OCI-LY3 (cell line): ENCODE results near the gene SLC1A5.
"Not testable (repeated sequence)": the region's sequence is repeated elsewhere in the genome, so short reads cannot be mapped to it uniquely, and the experiment has no call there.

Source experiments
- H2AFZ ChIP-seq: fragments of 200-600, 300-600 bp; shearing (Covaris generic); 2 replicates; pipeline ENCODE4 v1.6.0; 2014; ENCODE audit warnings: antibody characterized with exemption, low read depth, low read length
- H3K27ac ChIP-seq: fragments of 200-600, 300-600 bp; sonication (generic); 2 replicates; pipeline ENCODE4 v1.5.1; 2014; ENCODE audit warnings: mild to moderate bottlenecking, low read length, moderate library complexity, mixed read lengths
- H3K27me3 ChIP-seq: fragments of 200-600, 300-600 bp; sonication (generic); 2 replicates; pipeline ENCODE4 v1.6.1; 2014; ENCODE audit warnings: low read depth, low read length, mixed read lengths
- H3K36me3 ChIP-seq: fragments of 200-600, 300-600 bp; sonication (generic); replicated peaks from 2 replicates; pipeline ENCODE3; 2014; ENCODE audit warnings: low read depth, low read length, mixed read lengths
- H3K4me1 ChIP-seq: fragments of 300-600, 200-600 bp; sonication (generic); 2 replicates; pipeline ENCODE4 v1.6.1; 2014; ENCODE audit warnings: low read length, mixed read lengths
- H3K4me2 ChIP-seq: fragments of 200-600, 300-600 bp; sonication (generic); 2 replicates; pipeline ENCODE4 v1.6.1; 2014; ENCODE audit warnings: low read length, mixed read lengths
- H3K4me3 ChIP-seq: fragments of 300-600, 200-600 bp; sonication (generic); 2 replicates; pipeline ENCODE4 v1.5.1; 2014; ENCODE audit warnings: antibody characterized with exemption, mild to moderate bottlenecking, low read length, moderate library complexity
- H3K79me2 ChIP-seq: fragments of 300-600, 200-600 bp; shearing (Covaris generic); 2 replicates; pipeline ENCODE4 v1.6.1; 2014; ENCODE audit warnings: mild to moderate bottlenecking, low read length, mixed read lengths
- H3K9ac ChIP-seq: fragments of 300-600, 200-600 bp; shearing (Covaris generic); 2 replicates; pipeline ENCODE4 v1.6.0; 2014; ENCODE audit warnings: mild to moderate bottlenecking, low read length, moderate library complexity
- H3K9me3 ChIP-seq: fragments of 200-600, 300-600 bp; shearing (Covaris generic); 2 replicates; pipeline ENCODE4 v1.6.1; 2014; ENCODE audit warnings: low read length, mixed read lengths; ENCODE audit not compliant: insufficient read depth
- H4K20me1 ChIP-seq: fragments of 200-600, 300-600 bp; sonication (generic); 2 replicates; pipeline ENCODE4 v1.6.1; 2016; ENCODE audit warnings: low read length, mixed read lengths; ENCODE audit not compliant: insufficient read depth
- EZH2phosphoT487 ChIP-seq: fragments of 200-600 bp; shearing (Covaris generic); IDR thresholded peaks from 2 replicates; pipeline ENCODE4 v1.6.1; 2018; ENCODE audit warnings: antibody characterized with exemption, mixed run types, low read depth
- TF ChIP-seq, protein P1 (sequence below): fragments of 200-600, 300-600 bp; sonication (generic); IDR thresholded peaks from 2 replicates; pipeline ENCODE4 v1.5.1; 2014; ENCODE audit warnings: antibody characterized with exemption, low read length, low read depth

The SLC1A5 gene

DNA sequence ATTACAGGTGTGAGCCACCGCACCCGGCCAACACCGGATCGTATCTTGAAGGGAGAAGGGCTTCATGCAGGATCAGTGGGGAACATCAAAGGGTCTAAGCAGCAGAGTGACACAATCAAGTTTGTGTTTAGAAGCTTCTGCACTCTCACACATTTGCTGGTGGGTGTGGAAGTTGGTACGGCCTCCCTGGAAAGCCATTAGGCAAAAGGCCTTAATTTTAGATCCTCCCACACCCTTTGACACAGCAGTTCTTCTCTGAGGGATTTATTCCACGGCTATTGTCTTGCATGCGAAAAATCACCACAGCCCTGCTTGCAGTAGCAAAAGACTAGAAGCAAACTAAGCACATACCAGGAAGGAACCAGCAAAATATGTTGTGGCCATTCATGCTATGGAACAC, 18.3 kb upstream of the SLC1A5 start:
- Histone ChIP-seq H3K27me3 (no peaks in the 10 kb centered on the region), H3K36me3 (no peaks in the 10 kb centered on the region), H3K4me2 (no peak overlapping the region), H4K20me1 (no peaks in the 10 kb centered on the region), H3K9ac (no peak overlapping the region), H3K79me2 (no peaks in the 10 kb centered on the region), H3K9me3 (no peaks in the 10 kb centered on the region), H3K27ac (no peak overlapping the region), H3K4me3 (no peak overlapping the region), H3K4me1 (0 out of 2 replicates have a peak, but pooled peaks cover 4% of the 10 kb centered on the region), H2AFZ (no peak overlapping the region)
- TF ChIP-seq, protein P1, sequence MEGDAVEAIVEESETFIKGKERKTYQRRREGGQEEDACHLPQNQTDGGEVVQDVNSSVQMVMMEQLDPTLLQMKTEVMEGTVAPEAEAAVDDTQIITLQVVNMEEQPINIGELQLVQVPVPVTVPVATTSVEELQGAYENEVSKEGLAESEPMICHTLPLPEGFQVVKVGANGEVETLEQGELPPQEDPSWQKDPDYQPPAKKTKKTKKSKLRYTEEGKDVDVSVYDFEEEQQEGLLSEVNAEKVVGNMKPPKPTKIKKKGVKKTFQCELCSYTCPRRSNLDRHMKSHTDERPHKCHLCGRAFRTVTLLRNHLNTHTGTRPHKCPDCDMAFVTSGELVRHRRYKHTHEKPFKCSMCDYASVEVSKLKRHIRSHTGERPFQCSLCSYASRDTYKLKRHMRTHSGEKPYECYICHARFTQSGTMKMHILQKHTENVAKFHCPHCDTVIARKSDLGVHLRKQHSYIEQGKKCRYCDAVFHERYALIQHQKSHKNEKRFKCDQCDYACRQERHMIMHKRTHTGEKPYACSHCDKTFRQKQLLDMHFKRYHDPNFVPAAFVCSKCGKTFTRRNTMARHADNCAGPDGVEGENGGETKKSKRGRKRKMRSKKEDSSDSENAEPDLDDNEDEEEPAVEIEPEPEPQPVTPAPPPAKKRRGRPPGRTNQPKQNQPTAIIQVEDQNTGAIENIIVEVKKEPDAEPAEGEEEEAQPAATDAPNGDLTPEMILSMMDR: no peak
- no peak for TF ChIP-seq EZH2phosphoT487

DNA sequence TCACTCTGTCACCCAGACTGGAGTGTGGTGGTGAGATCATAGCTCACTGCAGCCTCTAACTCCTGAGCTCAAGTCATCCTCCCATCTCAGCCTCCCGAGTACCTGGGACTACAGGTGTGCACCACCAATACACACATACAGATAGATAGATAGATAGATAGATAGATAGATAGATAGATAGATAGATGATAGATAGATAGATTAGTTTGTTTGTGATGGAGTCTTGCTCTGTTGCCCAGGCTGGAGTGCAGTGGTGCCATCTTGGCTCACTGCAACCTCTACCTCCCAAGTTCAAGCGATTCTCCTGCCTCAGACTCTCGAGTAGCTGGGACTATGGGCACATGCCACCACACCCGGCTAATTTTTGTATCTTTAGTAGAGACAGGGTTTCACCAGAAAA, 16.0 kb upstream of the SLC1A5 start:
- not testable (repeated sequence) for H2AFZ ChIP-seq, H3K9ac ChIP-seq, H4K20me1 ChIP-seq, H3K4me1 ChIP-seq, H3K79me2 ChIP-seq, H3K4me3 ChIP-seq, H3K9me3 ChIP-seq, H3K4me2 ChIP-seq, H3K27ac ChIP-seq, H3K36me3 ChIP-seq, H3K27me3 ChIP-seq

DNA sequence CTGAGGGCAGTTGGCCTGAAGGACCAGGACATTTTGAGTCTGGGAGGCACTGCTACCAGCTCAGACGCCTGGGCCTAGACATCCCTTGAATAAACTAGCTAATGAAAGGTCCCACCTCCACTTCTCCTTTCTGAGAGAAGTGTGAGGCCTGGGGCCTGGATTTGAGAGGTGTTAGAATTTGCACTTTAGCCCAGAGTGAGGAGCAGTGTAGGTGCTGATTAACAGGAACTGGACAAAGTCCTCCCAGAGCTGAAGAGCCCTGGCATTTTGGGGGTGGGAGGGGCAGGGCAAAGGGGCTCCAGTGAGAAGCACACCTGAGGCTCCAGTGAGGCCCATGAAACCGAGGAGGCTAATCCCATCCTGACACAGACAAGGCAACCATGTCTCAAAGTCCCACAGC, 15.2 kb upstream of the SLC1A5 start:
- Histone ChIP-seq H3K27ac (no peak overlapping the region), H4K20me1 (no peaks in the 10 kb centered on the region), H3K79me2 (no peaks in the 10 kb centered on the region), H3K9me3 (no peaks in the 10 kb centered on the region), H3K4me3 (no peak overlapping the region), H2AFZ (peak overlapping the region; percentile 23; the same call in 1 of the 2 replicates), H3K27me3 (no peaks in the 10 kb centered on the region), H3K9ac (no peak overlapping the region), H3K36me3 (no peaks in the 10 kb centered on the region), H3K4me2 (no peak overlapping the region), H3K4me1 (0 out of 2 replicates have a peak, but pooled peaks cover 4% of the 10 kb centered on the region)
- TF ChIP-seq, protein P1: no peak
- no peak for TF ChIP-seq EZH2phosphoT487

DNA sequence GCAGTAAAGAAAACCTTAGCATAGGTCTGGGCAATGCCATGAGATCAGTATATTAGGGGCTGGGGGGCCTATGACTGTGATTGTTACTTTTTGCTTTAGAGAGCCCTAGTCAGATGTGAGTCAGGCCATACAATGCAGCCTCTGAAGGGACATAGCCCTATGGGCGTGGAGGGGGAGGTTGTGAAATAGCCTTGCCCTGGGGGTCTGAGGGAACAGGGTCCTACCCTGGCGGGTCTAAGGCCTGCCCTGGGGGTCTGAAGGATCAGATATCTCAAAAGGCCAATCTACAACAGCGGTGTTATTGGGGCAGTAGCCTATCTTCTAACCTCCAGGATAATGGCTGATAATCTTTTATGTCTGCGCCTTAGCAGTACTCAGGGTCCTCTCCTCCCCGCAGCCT, 13.8 kb upstream of the SLC1A5 start:
- Histone ChIP-seq H3K4me3 (no peak overlapping the region), H2AFZ (no peak overlapping the region), H4K20me1 (no peaks in the 10 kb centered on the region), H3K4me1 (0 out of 2 replicates have a peak, but pooled peaks cover 4% of the 10 kb centered on the region), H3K4me2 (no peak overlapping the region), H3K27me3 (no peaks in the 10 kb centered on the region), H3K9me3 (no peaks in the 10 kb centered on the region), H3K79me2 (no peaks in the 10 kb centered on the region), H3K27ac (no peak overlapping the region), H3K9ac (no peak overlapping the region), H3K36me3 (no peaks in the 10 kb centered on the region)
- TF ChIP-seq, protein P1: no peak
- no peak for TF ChIP-seq EZH2phosphoT487

DNA sequence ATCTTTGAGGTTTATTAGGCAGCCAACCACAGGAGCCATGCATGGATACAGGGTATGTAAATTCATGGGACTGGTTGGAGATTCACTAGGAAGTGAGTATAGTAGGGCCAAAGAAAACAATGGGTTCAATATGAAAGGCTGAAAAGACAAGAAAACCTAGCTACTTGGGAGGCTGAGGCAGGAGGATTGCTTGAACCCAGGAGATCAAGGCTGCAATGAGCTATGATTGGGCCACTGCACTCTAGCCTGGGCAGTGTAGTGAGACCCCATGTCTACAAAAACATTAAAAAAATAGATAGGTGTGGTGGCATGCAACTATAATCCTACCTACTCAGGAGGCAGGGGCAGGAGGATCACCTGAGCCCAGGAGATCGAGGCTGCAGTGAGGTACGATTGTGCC, 10.3 kb upstream of the SLC1A5 start:
- Histone ChIP-seq H3K27me3 (0 out of 2 replicates have a peak, but pooled peaks cover 2% of the 10 kb centered on the region), H3K79me2 (no peaks in the 10 kb centered on the region), H3K9me3 (no peaks in the 10 kb centered on the region), H3K4me2 (no peak overlapping the region), H2AFZ (no peak overlapping the region), H3K4me3 (no peak overlapping the region), H4K20me1 (no peaks in the 10 kb centered on the region), H3K9ac (no peak overlapping the region), H3K36me3 (no peaks in the 10 kb centered on the region), H3K27ac (no peak overlapping the region), H3K4me1 (0 out of 2 replicates have a peak, but pooled peaks cover 4% of the 10 kb centered on the region)
- TF ChIP-seq EZH2phosphoT487: no peak
- TF ChIP-seq, protein P1: no peak
